Stimulated activated effector memory CD8-positive, alpha-beta T cell treated with anti-CD3 and anti-CD28 coated beads, Interleukin-12 subunit alpha, Interleukin-12 subunit beta, amount 100 ng/mL, for 72 hours (primary cell): ENCODE results near the gene KRTAP9-2.
"Not testable (repeated sequence)": the region's sequence is repeated elsewhere in the genome, so short reads cannot be mapped to it uniquely, and the experiment has no call there.

Source experiments
- ATAC-seq: fragments of 150-1000 bp; cut with Tn5 transposase; 2 replicates; pipeline ENCODE4 v1.10.0; 2021
- DNase-seq, 2 donors: peaks; one replicate each; pipeline ENCODE4 v3.0.0; 2021 to 2022; ENCODE audit warnings: low spot score in 2 of 2
- H3K27ac Mint-ChIP-seq: one replicate; pipeline ENCODE4 v1.8.0; 2022; ENCODE audit warnings: mild to moderate bottlenecking, mixed read lengths
- H3K36me3 Mint-ChIP-seq: one replicate; pipeline ENCODE4 v1.8.0; 2022; ENCODE audit warnings: mild to moderate bottlenecking, mixed read lengths
- H3K4me1 Mint-ChIP-seq: one replicate; pipeline ENCODE4 v1.8.0; 2022; ENCODE audit warnings: mixed read lengths
- H3K4me3 Mint-ChIP-seq: one replicate; pipeline ENCODE4 v1.8.0; 2022; ENCODE audit warnings: mild to moderate bottlenecking, mixed read lengths
- H3K9me3 Mint-ChIP-seq: one replicate; pipeline ENCODE4 v1.8.0; 2022; ENCODE audit warnings: mixed read lengths

Gene KRTAP9-2

GRCh38 chr17:41215681-41216080 lies 10.8 kb upstream of the KRTAP9-2 start:
- Mint-ChIP-seq H3K27ac (no peak overlapping the region), H3K4me3 (no peak overlapping the region), H3K4me1 (no peaks in the 10 kb centered on the region), H3K36me3 (no peaks in the 10 kb centered on the region), H3K9me3 (peaks cover 6% of the 10 kb centered on the region)
- ATAC-seq, result no peak
- no peak for DNase-seq

GRCh38 chr17:41223821-41224220 lies 2.6 kb upstream of the KRTAP9-2 start:
- no peak for ATAC-seq
- no peak overlapping the region for H3K27ac Mint-ChIP-seq

DNA sequence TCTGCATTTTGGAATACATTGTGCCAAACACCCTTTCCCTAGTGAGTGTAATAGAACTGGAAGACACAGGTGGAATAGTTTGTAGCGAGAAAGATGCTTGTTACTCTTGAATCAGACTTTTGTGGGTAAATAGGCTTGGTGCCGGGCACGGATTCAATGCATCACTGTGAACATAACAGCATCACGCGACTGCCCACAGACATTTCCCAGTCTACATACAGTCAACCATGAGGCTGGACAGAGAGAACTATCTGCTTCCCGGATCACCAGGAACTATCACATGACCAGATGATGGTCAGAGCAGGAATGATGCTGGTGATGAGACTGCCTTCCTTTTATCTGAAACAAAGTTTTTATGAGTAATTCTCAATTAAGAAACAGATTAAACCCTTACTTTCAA lies 397 bp upstream of the KRTAP9-2 start:
- H3K27ac Mint-ChIP-seq, result no peak overlapping the region
- no peaks in the 10 kb centered on the region for H3K36me3 Mint-ChIP-seq
- ATAC-seq, result no peak
- DNase-seq, result no peak
- peaks cover 6% of the 10 kb centered on the region for H3K4me1 Mint-ChIP-seq
- H3K9me3 Mint-ChIP-seq, result no peaks in the 10 kb centered on the region
- no peak overlapping the region for H3K4me3 Mint-ChIP-seq

More at GRCh38 chr17:41223821-41224220, 2.6 kb upstream of the KRTAP9-2 start:
- Mint-ChIP-seq H3K4me1 (no peaks in the 10 kb centered on the region), H3K4me3 (no peak overlapping the region), H3K36me3 (no peaks in the 10 kb centered on the region), H3K9me3 (peaks cover 6% of the 10 kb centered on the region)
- no peak for DNase-seq

GRCh38 chr17:41230094-41230493 lies 3.6 kb downstream of the KRTAP9-2 start:
- no peaks in the 10 kb centered on the region for H3K36me3 Mint-ChIP-seq
- DNase-seq (no peak), ATAC-seq (no peak)
- H3K27ac Mint-ChIP-seq, result no peak overlapping the region
- no peaks in the 10 kb centered on the region for H3K9me3 Mint-ChIP-seq
- peaks cover 6% of the 10 kb centered on the region for H3K4me1 Mint-ChIP-seq
- H3K4me3 Mint-ChIP-seq, result no peak overlapping the region

- no peak overlapping the region for H3K27ac Mint-ChIP-seq
- ATAC-seq, result no peak
- peaks cover 6% of the 10 kb centered on the region for H3K4me1 Mint-ChIP-seq
- H3K4me3 Mint-ChIP-seq, result no peak overlapping the region
- DNase-seq, result no peak
- H3K9me3 Mint-ChIP-seq, result no peaks in the 10 kb centered on the region
- no peaks in the 10 kb centered on the region for H3K36me3 Mint-ChIP-seq
Observed at GRCh38 chr17:41231731-41232130, 5.3 kb downstream of the KRTAP9-2 start.

GRCh38 chr17:41232399-41233105 lies 6.1 kb downstream of the KRTAP9-2 start, which contains the start of gene KRTAP9-3:
Gene KRTAP9-3 (plus strand): TSS chr17:41232449. CDS start chr17:41232502, 53 bp downstream.
- not testable (repeated sequence) for H3K36me3 Mint-ChIP-seq, H3K4me3 Mint-ChIP-seq, H3K27ac Mint-ChIP-seq, H3K9me3 Mint-ChIP-seq, DNase-seq, ATAC-seq, H3K4me1 Mint-ChIP-seq

DNA sequence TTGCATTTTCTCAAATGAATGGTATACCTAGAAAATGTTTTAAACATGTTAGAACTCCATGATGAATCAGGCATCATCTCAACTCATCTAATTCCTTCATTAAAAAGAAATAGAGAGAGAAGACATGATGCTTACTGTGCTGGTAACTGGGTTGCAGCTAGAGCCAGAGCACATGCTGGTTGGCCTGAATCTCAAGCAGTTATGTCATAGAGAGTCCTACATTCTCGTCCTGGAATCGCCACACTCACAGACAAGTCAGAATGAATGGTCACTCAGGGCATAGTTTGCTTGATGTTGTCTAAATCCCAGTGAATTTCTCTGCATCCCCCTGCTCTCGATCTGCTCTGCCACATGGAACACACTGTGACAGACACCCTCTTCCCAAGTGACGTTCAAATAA lies 10.7 kb downstream of the KRTAP9-2 start:
- H3K9me3 Mint-ChIP-seq, H3K4me1 Mint-ChIP-seq, H3K27ac Mint-ChIP-seq, ATAC-seq, H3K36me3 Mint-ChIP-seq, DNase-seq, H3K4me3 Mint-ChIP-seq: not testable (repeated sequence)

DNA sequence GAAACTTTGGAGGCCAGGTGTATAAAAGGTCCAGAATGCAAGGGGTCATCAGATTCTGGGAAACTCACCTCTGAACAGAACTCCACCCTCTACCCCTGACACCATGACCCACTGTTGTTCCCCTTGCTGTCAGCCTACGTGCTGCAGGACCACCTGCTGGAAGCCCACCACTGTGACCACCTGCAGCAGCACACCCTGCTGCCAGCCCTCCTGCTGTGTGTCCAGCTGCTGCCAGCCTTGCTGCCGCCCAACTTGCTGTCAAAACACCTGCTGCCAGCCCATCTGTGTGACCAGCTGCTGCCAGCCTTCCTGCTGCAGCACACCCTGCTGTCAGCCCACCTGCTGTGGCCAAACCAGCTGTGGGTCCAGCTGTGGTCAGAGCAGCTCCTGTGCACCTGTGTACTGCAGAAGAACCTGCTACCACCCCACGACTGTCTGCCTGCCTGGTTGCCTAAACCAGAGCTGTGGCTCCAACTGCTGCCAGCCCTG lies 11.5 kb downstream of the KRTAP9-2 start, which contains the start of gene KRTAP9-8:
TSS of gene KRTAP9-8 (plus strand) at position 51 of the 489 bp plus-strand sequence. CDS start at position 104, 53 bp downstream.
- H3K36me3 Mint-ChIP-seq, DNase-seq, H3K9me3 Mint-ChIP-seq, H3K4me1 Mint-ChIP-seq, H3K27ac Mint-ChIP-seq, H3K4me3 Mint-ChIP-seq, ATAC-seq: not testable (repeated sequence)

DNA sequence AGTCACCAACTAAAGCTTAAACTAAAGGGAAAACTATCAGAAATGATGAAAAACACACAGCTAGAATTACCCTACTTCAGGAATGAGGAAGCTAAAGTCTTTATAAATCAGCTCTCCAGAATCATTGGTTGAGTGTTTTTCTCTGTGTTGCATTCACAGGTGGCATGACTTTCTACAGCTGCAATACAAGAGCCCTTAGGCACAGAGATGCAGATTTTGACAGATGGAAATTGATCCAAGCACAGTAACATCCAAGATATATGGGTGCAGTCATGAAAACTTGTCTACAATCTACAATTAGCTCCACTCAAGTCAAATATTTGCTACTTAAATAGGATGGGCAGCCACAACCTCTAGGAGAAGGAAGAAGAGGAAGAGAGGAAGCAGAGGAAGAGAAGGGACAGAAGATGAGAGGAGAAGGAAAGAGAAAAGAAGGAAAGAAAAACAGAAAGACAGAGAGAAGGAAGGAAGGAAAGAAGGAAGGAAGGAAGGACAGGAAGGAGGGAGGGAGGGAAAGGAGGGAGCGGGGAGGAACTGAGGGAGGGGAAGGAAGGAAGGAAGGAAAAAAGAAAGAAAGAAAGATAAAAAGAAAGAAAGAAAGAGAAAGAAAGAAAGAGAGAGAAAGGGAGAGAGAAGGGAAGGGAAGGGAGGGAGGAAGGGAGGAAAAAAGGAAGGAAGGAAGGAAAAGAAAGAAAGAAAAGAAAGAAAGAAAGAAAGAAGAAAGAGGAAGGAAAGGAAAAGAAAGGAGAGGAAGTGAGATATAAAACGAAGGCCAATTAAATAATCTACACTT lies 20.7 kb downstream of the KRTAP9-2 start:
- not testable (repeated sequence) for H3K4me3 Mint-ChIP-seq, H3K27ac Mint-ChIP-seq, H3K36me3 Mint-ChIP-seq

GRCh38 chr17:41249637-41250240 lies 23.3 kb downstream of the KRTAP9-2 start, which contains the start of gene KRTAP9-4:
Gene KRTAP9-4 (plus strand): TSS chr17:41249687. CDS start chr17:41249721, 34 bp downstream.
- H3K4me1 Mint-ChIP-seq, H3K27ac Mint-ChIP-seq, H3K4me3 Mint-ChIP-seq, H3K36me3 Mint-ChIP-seq, H3K9me3 Mint-ChIP-seq, ATAC-seq, DNase-seq: not testable (repeated sequence)

More for the DNA sequence above, 20.7 kb downstream of the KRTAP9-2 start:
- not testable (repeated sequence) for H3K9me3 Mint-ChIP-seq, H3K4me1 Mint-ChIP-seq, DNase-seq, ATAC-seq

- Mint-ChIP-seq H3K9me3 (no peaks in the 10 kb centered on the region), H3K4me1 (peaks cover 6% of the 10 kb centered on the region), H3K4me3 (no peak overlapping the region), H3K36me3 (no peaks in the 10 kb centered on the region), H3K27ac (no peak overlapping the region)
- no peak for ATAC-seq
- no peak for DNase-seq
Observed at GRCh38 chr17:41251261-41251660, 24.8 kb downstream of the KRTAP9-2 start.

GRCh38 chr17:41254861-41255260 lies 28.4 kb downstream of the KRTAP9-2 start:
- Mint-ChIP-seq H3K9me3 (no peaks in the 10 kb centered on the region), H3K27ac (no peak overlapping the region), H3K4me3 (no peak overlapping the region), H3K36me3 (no peaks in the 10 kb centered on the region), H3K4me1 (peaks cover 6% of the 10 kb centered on the region)
- DNase-seq (no peak), ATAC-seq (no peak)

DNA sequence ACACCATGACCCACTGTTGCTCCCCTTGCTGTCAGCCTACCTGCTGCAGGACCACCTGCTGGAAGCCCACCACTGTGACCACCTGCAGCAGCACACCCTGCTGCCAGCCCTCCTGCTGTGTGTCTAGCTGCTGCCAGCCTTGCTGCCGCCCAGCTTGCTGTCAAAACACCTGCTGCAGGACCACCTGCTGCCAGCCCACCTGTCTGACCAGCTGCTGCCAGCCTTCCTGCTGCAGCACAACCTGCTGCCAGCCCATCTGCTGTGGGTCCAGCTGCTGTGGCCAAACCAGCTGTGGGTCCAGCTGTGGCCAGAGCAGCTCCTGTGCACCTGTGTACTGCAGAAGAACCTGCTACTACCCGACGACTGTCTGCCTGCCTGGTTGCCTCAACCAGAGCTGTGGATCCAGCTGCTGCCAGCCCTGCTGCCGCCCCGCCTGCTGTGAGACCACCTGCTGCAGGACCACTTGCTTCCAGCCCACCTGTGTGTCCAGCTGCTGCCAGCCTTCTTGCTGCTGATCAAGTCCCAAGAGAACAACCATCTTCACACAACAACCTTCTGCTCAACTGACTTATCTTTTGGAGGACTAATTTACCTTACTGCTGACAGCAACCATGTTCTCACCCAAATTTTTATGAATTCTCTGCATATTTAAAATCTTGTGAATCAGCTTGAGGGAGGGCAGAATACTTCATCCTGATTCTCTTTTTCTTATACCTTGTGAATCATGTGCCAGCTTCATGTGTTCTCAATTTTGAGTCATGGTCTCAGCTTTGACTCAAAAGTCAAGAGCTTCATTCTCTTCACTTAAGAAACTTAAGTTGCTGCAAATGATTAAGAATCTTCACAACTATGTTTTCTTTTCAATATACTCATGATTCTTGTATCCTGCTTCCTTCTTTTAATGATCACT lies 29.2 kb downstream of the KRTAP9-2 start, which contains the start of gene KRTAP9-9:
TSS of gene KRTAP9-9 (plus strand) at position 4 of the 910 bp plus-strand sequence.
- H3K9me3 Mint-ChIP-seq, H3K4me3 Mint-ChIP-seq, H3K36me3 Mint-ChIP-seq, DNase-seq, ATAC-seq, H3K27ac Mint-ChIP-seq, H3K4me1 Mint-ChIP-seq: not testable (repeated sequence)

DNA sequence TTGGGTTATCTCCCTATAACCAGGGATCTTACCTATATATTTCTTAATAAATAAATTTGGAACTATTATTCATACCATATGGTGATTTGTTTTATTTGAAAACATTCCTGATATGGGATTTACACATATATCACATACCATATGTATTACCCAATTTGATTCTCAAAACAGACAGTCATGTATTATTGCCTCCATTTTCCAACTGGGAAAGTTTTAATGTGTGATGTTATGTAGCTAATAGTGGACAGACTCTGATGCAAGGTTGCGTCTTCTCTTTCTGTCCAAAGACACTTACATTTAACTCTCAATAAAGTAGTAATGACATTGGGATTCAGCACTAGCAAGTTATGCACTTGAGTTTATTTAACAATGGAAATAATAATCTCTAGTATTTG lies 29.8 kb downstream of the KRTAP9-2 start:
- DNase-seq (no peak), ATAC-seq (no peak)
- Mint-ChIP-seq H3K9me3 (no peaks in the 10 kb centered on the region), H3K36me3 (no peaks in the 10 kb centered on the region), H3K4me3 (no peak overlapping the region), H3K27ac (no peak overlapping the region), H3K4me1 (peaks cover 6% of the 10 kb centered on the region)
